Measurements from ENCODE around the gene SPRR1A.

The SPRR1A gene

DNA sequence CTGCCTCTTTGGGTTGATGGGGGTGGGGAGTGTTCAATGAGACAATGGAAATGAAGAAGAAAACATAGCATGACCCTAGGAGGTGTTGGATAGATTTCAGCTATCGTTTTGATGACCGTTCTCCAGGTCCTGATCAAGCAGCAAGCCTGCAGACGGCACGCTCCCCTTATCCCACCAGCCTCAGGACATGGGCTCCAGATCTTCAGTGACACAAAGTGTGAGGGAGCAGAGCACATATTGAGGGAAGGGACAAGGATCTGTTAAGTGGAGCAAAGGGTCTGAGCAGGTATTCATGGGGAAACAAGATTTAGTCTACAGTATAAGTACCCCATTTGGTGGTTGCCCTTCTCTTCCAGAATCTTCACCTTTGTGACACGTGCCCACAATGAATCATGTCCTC lies 32.2 kb upstream of the SPRR1A start:
- H3K4me1 ChIP-seq (ENCODE audit: insufficient read depth, low read length, severe bottlenecking) = no peaks in the 10 kb centered on the region
- H3K9ac ChIP-seq (ENCODE audit: low read length) = no peak overlapping the region
- H3K27ac ChIP-seq (ENCODE audit: low read depth, low read length, poor library complexity, severe bottlenecking) = no peak overlapping the region
- no peaks in the 10 kb centered on the region for H3K9me3 ChIP-seq (ENCODE audit: low read length)
- H2AFZ ChIP-seq (ENCODE audit: low read length) = no peak overlapping the region
- H3F3A ChIP-seq (ENCODE audit: insufficient read depth, low read length) = no peaks in the 10 kb centered on the region
- no peaks in the 10 kb centered on the region for H3K79me2 ChIP-seq (ENCODE audit: insufficient read depth, low read length)
- no peaks in the 10 kb centered on the region for H3K9me2 ChIP-seq (ENCODE audit: low read depth, low read length)
- no peaks in the 10 kb centered on the region for H4K20me1 ChIP-seq (ENCODE audit: insufficient read depth, low read length)
- no peaks in the 10 kb centered on the region for H3K27me3 ChIP-seq (ENCODE audit: insufficient read depth, low read length)
- H3K4me3 ChIP-seq (ENCODE audit: low read depth, low read length, poor library complexity, severe bottlenecking) = no peak overlapping the region
- no peaks in the 10 kb centered on the region for H3K36me3 ChIP-seq (ENCODE audit: insufficient read depth, low read length)
- no peak overlapping the region for H3K4me2 ChIP-seq (ENCODE audit: low read length)
- no peak for TF ChIP-seq EZH2 (IDR thresholded peaks at IDR 0.05; ENCODE audit: borderline replicate concordance, low read length)
- TF ChIP-seq, protein P1, sequence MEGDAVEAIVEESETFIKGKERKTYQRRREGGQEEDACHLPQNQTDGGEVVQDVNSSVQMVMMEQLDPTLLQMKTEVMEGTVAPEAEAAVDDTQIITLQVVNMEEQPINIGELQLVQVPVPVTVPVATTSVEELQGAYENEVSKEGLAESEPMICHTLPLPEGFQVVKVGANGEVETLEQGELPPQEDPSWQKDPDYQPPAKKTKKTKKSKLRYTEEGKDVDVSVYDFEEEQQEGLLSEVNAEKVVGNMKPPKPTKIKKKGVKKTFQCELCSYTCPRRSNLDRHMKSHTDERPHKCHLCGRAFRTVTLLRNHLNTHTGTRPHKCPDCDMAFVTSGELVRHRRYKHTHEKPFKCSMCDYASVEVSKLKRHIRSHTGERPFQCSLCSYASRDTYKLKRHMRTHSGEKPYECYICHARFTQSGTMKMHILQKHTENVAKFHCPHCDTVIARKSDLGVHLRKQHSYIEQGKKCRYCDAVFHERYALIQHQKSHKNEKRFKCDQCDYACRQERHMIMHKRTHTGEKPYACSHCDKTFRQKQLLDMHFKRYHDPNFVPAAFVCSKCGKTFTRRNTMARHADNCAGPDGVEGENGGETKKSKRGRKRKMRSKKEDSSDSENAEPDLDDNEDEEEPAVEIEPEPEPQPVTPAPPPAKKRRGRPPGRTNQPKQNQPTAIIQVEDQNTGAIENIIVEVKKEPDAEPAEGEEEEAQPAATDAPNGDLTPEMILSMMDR (IDR thresholded peaks at IDR 0.05; ENCODE audit: low read length) = no peak

DNA sequence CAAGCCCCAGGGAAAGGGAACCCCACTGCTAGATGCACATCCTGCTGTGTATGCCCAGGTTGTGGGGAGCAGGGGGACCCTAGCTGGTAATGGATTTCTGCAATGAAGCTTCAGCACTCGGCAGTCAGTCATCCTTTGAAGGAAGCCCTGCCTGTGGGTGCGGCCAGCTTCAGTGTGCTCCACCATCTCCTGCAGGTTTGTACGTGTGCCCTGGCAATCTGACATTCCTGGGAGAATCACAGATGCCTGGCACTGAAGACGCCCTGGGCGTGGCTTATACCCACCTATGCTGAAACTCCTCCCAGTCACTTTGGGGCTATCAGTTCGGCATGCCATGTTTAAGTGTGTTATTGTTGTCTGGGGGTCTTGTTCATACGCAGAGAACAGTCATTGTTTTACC lies 30.1 kb upstream of the SPRR1A start:
- Histone ChIP-seq H3K9ac (ENCODE audit: low read length) (no peak overlapping the region), H3K9me2 (ENCODE audit: low read depth, low read length) (no peaks in the 10 kb centered on the region), H3K9me3 (ENCODE audit: low read length) (no peaks in the 10 kb centered on the region)

GRCh38 chr1:152954436-152954835 lies 29.4 kb upstream of the SPRR1A start:
- no peaks in the 10 kb centered on the region for H3K4me1 ChIP-seq (ENCODE audit: insufficient read depth, low read length, severe bottlenecking)
- no peak overlapping the region for H3K9ac ChIP-seq (ENCODE audit: low read length)
- no peaks in the 10 kb centered on the region for H3F3A ChIP-seq (ENCODE audit: insufficient read depth, low read length)
- no peaks in the 10 kb centered on the region for H3K9me3 ChIP-seq (ENCODE audit: low read length)
- no peak overlapping the region for H3K27ac ChIP-seq (ENCODE audit: low read depth, low read length, poor library complexity, severe bottlenecking)
- no peaks in the 10 kb centered on the region for H3K27me3 ChIP-seq (ENCODE audit: insufficient read depth, low read length)
- TF ChIP-seq, protein P1 (IDR thresholded peaks at IDR 0.05; ENCODE audit: low read length) = no peak
- no peaks in the 10 kb centered on the region for H3K36me3 ChIP-seq (ENCODE audit: insufficient read depth, low read length)
- no peaks in the 10 kb centered on the region for H3K9me2 ChIP-seq (ENCODE audit: low read depth, low read length)
- H3K4me2 ChIP-seq (ENCODE audit: low read length) = no peak overlapping the region
- no peaks in the 10 kb centered on the region for H3K79me2 ChIP-seq (ENCODE audit: insufficient read depth, low read length)
- H3K4me3 ChIP-seq (ENCODE audit: low read depth, low read length, poor library complexity, severe bottlenecking) = no peak overlapping the region
- no peaks in the 10 kb centered on the region for H4K20me1 ChIP-seq (ENCODE audit: insufficient read depth, low read length)
- H2AFZ ChIP-seq (ENCODE audit: low read length) = no peak overlapping the region

More for the DNA sequence above, 30.1 kb upstream of the SPRR1A start:
- H3K79me2 ChIP-seq (ENCODE audit: insufficient read depth, low read length) = no peaks in the 10 kb centered on the region
- no peak overlapping the region for H3K4me3 ChIP-seq (ENCODE audit: low read depth, low read length, poor library complexity, severe bottlenecking)
- TF ChIP-seq, protein P1 (IDR thresholded peaks at IDR 0.05; ENCODE audit: low read length) = no peak
- TF ChIP-seq EZH2 (IDR thresholded peaks at IDR 0.05; ENCODE audit: borderline replicate concordance, low read length) = no peak
- no peaks in the 10 kb centered on the region for H3K4me1 ChIP-seq (ENCODE audit: insufficient read depth, low read length, severe bottlenecking)
- no peaks in the 10 kb centered on the region for H4K20me1 ChIP-seq (ENCODE audit: insufficient read depth, low read length)
- no peak overlapping the region for H3K27ac ChIP-seq (ENCODE audit: low read depth, low read length, poor library complexity, severe bottlenecking)
- no peaks in the 10 kb centered on the region for H3K27me3 ChIP-seq (ENCODE audit: insufficient read depth, low read length)
- H3F3A ChIP-seq (ENCODE audit: insufficient read depth, low read length) = no peaks in the 10 kb centered on the region
- H3K36me3 ChIP-seq (ENCODE audit: insufficient read depth, low read length) = no peaks in the 10 kb centered on the region
- no peak overlapping the region for H3K4me2 ChIP-seq (ENCODE audit: low read length)
- no peak overlapping the region for H2AFZ ChIP-seq (ENCODE audit: low read length)

Data from OCI-LY1 (cell line).